GF-D8 (cell line): ENCODE measurements around the gene NUP214.
"Not testable (repeated sequence)": the region's sequence is repeated elsewhere in the genome, so short reads cannot be mapped to it uniquely, and the experiment has no call there.

Experiments
- DNase-seq: peaks from one replicate; lab custom pipeline; 2025; lab: John Stamatoyannopoulos, UW

Gene NUP214

DNA sequence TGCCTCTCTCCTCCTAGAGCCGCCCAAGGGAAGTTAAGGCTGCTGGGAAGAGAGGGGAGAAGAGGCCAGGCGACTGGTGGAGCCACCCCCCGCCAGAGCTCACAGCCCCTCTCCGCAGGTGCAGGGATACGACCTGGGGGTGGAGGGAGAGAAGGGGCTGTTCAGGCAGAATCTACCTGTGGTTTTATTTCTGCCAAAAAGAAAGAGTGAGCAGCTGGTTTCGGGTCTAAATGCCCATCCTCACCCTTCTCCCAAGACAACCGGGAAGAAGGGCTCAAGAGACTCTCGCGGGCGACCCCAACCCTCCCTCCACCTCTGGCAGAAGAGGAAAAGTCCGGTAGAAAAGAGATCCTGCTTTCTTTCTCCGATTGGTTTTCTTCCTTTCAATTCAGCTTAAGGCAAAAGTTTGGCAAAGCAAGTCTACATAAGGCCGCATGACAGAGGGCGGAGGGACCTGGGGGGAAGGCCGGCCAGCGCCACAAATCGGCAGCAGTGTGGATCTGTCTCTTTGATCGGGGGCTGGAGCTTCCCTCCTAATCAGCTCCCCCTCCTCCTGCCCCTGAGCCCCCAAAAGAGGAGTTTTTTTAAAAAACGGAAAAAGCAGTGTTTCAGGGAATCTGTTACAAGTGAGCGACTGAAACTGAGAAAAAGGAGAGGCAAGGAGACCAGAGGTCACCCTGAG, 134.7 kb downstream of the NUP214 start:
- no peak for DNase-seq

DNA sequence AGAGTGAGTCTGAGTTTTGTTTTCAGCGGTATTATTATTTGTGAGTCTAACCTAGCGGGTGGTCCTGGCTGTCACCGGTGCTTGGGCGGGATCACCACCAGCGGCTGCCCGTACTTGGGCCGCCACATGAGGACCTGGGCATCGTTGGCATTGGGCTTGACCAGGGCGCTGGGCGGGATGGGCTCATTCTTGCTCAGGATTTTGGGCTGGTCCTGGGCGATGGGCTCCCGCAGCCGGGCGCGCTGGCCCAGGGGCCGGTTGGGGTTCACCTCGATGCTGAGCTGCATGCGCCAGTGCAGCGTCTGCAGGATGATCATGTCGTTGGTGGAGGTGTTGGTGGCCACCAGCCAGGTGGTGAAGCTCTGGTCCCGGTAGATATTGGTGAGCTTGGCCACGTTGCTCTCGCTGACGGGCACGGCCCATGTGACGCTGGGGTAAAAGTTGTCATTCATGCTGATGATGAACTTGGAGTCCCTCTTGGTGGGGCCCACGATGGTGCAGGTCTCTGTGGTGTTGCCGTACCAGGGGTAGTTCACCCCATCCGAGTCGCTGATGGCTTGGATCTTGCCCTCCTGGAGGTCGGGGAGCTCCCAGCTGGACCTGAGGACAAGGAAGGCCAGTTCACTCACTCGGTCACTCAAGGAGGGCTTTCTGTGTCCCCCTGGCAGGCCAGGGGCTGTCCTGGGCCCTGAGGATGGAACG, 135.5 kb downstream of the NUP214 start:
- DNase-seq: no peak

DNA sequence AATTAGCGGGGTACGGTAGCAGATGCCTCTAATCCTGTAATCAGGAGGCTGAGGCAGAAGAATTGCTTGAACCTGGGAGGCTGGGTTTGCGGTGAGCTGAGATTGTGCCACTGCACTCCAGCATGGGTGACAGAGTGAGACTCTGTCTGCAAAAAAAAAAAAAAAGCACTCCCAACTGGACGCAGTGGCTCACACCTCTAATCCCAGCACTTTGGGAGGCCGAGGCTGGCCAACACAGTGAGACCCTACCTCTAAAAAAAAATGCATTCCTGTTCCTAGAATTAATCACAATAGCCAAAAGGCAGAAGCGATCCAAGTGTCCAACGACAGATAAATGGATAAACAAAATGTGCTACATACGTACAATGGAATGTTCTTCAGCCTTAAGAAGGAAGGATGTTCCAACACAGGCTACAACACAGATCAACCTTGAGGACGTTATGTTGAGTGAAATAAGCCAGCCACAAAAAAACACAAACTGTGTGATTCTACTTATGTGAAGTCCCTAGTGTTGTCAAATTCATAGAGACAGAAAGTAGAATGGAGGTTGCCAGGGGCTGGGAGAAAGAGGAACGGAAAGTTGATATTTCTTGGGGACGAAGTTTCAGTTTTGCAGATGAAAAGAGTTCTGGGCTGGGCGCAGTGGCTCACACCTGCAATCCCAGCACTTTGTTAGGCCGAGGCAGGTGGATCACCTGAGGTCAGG, 137.1 kb downstream of the NUP214 start:
- DNase-seq: no peak

DNA sequence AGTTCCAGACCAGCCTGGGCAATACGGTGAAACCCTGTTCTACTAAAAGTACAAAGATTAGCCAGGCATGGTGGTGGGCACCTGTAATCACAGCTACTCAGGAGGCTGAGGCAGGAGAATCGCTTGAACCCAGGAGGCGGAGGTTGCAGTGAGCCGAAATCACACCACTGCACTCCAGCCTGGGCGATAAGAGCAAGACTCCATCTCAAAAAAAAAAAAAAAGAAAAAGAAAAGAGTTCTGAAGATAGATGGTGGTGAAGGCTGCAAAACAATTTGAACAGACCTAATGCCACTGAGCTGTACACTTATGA, 137.6 kb downstream of the NUP214 start:
- not testable (repeated sequence) for DNase-seq

DNA sequence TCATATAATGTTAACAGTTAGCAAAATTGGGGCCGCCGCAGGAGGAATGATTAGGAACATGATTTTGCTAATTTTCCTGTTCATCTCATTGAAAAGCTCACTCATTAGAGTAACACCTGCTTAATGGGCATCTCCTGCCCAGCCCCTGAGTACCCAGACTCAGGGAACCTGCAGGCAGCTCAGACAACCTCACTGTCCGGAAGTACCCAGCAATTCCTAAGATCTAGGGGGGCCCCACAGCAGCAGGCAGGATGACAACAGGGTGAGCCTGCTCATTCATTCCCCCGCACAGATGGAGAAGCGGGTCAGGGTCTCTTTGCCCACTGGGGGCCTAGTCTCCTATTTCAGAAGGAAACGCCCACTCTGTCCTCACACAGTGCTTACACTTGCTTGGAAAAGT, 138.3 kb downstream of the NUP214 start:
- no peak for DNase-seq

DNA sequence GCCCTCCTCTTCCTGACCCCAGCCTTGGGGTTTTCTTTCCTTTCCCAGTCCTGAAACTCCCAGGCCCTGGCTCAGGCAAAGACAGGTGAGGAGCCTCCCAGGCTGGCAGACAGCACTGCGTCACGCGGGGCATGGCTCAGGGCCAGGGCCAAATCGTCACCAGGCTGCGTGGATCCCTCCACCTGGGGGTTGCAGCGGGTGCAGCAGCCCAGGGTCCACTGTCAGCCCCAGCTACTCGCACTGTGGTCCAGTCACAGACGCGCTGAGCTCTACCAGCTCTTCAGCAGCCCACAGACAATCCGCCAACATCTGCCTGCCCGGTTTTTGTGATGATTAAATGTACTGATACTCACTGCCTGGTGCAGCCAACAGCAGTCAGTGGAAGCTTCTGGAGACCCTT, 138.8 kb downstream of the NUP214 start:
- no peak for DNase-seq

DNA sequence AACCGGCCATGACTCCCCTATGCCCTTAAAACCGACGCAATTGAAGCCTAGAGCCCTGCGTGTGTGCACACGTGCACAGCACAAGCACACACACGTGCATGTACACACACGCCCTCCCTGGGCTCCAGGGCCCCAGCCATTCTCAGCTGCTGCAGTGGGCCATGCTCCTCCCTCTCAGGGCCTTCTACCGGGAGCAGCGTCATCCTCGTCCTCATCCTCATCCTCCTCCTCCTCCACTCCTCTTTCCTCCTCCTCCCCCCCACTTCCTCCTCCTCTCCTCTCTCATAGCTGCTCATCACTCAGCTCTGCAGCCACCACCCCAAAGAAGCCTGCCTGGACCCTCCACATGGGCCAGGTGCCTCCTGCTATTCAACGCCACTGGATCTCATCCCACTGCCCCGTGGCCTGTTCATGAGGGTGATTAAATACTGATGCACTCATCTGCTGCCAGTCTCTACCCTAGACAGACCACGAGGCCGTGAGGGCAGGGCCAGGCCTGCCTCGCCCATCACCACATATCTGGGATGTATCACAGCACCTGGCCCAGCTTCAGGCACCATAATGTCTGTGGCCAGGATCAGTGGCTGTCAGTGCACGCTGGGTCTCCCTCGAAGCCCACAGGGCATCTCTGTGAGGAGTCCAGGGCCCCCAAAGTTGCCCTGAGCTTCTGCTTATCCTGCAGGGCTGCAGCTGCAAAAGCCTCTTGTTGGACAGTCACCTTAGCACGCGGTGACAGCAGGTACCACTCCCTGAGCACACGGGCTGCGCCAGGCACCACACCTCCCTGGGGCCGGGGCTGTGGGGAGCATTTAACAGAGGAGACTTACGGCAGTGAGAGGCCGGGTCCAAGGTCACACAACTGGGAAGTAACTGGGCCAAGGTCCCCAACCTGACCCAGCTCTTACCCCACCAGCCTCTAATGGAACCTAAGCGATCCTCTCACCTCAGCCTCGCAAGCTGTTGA, 141.2 kb downstream of the NUP214 start:
- DNase-seq: peak; percentile 27

DNA sequence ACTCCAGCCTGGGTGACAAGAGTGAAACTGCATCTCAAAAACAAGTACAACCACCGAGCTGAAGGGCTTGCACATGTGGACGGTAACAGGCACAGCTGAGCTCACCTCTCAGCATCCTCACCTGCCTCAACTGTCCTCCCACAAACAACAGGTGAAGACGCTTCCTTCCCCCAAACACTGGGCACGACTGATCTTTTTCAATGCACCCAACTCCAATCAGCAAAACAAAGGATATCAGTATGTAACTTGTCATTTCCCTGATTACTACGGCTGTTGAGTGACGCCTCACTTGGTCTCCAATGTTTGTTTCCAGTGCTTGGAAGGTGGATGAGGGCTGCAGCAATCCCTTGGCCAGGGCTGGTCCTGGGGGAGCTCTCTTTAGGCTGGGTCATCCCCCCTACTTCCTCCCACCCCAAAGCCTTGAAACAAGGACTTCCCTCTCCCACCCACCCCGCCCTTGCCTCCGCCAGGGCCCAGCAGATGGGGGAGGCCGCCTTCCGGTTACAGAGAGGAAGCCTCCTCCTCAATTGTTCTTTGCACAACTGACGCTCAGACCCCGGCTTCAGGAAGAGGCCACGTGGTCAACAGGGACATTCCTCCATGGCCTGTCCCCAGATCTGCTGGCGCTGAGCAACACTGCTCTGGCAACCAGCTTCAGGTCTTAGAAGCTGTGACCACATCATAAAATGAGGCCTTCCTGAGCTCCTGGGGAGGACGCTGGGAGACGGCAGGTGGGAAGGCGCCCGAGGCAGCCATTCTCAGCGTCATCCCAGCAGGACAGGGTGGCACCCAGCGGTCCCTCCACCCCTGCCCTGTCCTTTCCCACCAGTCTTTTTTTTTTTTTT, 145.0 kb downstream of the NUP214 start:
- peak; percentile 98 for DNase-seq

DNA sequence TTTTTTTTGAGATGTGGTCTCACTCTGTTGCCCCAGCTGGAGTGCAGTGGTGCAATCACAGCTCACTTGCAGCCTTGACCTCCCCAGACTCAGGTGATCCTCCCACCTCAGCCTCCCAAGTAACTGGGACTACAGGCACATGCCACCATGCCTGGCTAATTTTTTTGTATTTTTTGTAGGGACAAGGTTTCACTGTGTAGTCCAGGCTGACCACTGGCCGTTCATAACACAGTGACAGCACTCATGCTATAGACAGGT, 145.6 kb downstream of the NUP214 start:
- not testable (repeated sequence) for DNase-seq

DNA sequence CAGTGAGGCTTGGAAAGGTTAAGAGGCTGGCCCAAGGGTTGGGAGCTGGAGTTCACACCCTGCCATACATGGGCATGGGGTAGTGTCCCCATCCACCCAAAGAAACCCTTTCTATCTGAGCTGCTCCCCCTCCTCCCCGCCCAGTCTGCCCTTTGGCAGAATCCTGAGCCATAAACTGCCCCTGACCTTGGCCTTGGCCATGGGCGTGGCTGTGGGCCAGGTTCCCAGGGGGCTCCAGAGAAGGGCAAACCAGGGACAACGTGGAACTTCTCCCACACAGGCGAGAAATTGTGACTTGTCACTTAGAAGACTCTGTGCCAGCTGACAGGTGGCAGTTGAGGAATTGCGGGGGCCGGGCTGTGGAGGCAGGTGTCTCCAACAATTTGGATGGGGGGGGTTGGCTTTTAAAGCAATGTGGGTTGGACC, 146.1 kb downstream of the NUP214 start:
- peak; percentile 42 for DNase-seq

DNA sequence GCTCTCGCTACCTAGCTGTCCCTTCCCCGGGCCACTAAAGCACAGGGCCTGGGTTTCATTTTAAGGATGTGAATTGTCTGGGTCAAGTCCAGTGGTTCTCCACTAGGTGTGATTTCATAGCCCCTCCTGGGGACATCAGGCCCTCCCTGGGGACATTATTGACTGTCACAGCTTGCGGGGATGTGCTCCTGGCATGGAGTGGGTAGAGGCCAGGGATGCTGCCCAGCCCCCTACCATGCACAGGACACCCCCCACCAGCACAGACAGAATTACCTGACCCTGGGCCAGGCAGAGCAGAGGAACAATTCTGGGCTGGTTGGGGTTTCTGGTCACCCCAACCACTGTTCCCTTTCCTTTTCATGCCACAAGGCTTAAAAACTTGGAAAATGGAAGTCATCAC, 146.8 kb downstream of the NUP214 start:
- DNase-seq: no peak

DNA sequence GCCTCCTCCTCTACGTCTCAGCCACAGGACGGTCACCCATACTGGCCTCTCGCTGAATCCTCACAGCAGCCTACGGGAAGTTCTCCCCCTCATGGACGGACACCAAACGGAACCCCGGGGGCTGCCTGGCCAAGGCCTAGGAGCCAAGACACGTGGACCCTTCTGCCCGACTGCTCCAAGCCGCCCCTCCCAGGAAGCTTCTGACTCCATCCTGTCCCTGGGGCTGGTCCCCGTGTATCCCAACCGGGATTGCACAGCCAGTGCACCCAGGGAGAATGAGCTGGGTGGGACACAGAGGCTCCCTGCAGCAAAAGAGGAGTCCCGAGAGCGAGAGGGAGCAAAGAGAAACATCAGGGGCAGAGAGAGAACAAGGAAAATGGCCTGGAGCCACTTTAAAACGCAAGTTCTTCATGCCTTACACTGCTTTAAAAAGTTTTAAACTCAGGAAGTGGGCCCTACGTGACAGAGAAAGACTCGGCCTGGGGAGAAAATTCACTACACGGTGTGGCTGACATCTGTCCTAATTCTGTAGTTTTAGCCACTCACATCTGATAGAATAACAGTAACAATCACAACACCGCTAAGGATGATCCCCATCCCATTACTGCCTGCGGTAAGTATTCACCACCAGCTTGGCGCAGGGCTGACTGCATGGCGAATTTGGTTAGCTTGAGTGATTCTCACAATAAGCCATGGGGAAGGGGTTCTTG, 147.9 kb downstream of the NUP214 start:
- DNase-seq: peak; percentile 46

DNA sequence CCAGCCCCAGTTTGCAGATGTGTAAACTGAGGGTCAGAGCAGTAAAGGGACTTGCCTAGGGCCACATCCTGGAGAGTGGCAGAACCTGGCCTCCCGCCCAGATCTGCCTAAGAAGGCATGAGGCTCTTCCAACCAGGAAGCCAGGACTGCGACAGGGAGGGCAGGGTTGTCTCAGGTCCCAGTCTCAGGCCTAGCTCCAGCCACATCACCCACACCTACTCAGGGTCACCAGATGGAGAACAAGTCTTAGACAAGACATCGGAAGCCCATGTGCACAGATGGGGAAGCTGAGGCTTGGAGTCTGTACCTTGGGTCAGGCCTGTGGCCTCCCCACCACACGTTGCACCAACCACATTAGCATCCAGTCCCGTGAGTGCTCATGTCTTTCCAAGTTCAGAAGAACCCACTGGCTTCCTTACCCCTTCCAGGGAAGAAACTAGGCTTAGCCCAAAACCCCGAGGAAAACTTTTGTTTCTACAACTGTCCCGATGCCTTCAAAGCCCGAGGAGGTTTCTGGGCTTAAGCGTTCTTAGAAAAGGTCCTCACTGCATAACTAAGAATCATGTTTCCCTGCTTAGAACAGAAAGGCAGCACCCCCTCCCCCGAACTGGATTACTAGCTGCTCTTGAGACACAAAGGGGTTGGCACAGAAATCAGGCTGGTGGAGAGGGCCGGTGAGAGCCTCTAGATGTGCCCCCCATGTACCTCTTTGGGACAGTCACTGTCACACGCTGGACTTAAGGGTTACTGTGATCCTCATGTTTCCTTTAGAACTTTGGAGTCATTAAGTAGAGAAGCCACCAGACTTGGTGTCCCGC, 148.7 kb downstream of the NUP214 start:
- DNase-seq: peak; percentile 74

DNA sequence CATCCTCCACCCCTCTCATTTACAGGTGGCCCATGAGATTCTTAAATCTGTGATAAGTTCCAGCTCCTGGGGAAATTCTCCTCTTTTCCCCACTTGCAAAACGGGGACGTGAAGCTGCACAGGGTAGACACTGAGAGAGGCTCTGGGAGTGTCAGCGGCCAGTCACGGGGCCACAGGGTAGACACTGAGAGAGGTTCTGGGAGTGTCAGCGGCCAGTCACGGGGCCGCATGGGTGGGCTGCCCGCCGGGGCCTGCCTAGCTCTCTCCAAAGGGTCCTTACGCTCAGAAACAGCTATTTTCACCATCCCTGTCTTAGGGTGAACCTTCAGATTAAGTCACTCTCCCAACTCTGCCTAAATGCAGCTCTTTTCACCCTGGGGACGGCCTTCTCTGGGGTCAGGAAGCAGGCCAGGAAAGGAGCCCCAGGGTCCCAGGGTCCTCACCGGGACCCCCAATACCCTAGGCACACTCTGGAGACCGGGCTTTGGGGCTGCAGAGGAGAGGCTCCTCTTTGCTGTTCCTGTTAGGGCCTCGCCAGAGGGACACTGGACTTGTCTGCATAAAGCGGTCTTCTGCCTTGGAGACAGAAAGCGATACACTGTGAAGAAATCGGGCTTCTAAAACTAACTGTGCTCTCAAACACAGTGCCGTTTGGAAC, 149.4 kb downstream of the NUP214 start:
- peak; percentile 10 for DNase-seq

DNA sequence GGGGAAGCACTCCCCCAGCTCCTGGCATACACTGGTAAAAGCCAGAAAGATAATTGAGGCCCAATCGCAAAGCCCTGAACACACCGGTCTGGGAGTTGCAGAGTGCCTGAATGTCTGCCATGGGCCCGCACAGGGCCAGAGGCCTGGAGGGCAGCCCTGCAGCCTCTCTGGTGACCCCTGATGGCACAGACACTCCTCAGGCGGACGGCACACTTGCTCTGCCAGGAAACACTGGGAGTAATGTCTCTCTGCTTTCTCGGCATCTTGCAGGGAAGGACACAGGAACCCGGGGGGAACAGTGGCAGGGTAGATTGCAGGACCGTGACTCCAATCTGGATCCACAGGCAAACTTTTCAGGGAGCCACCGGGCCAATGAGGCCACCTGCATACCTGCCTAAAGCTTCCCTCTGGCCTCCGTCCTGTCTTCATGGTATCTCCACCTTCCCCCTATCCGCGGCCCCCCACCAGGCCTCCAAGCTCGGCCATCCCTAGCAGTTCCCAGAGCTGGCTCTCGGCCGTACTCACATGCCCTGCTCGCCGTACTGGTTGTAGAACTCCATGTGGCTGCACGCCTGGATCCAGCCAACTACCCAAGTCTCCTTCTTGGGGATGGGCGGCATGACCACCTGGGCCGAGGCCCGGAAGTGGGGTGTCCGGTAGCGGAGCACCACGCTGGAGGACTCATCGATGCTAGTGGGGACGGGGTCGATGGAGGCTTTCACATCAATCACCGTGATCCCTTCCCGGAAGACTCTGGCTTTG, 150.1 kb downstream of the NUP214 start:
- peak; percentile 30 for DNase-seq

DNA sequence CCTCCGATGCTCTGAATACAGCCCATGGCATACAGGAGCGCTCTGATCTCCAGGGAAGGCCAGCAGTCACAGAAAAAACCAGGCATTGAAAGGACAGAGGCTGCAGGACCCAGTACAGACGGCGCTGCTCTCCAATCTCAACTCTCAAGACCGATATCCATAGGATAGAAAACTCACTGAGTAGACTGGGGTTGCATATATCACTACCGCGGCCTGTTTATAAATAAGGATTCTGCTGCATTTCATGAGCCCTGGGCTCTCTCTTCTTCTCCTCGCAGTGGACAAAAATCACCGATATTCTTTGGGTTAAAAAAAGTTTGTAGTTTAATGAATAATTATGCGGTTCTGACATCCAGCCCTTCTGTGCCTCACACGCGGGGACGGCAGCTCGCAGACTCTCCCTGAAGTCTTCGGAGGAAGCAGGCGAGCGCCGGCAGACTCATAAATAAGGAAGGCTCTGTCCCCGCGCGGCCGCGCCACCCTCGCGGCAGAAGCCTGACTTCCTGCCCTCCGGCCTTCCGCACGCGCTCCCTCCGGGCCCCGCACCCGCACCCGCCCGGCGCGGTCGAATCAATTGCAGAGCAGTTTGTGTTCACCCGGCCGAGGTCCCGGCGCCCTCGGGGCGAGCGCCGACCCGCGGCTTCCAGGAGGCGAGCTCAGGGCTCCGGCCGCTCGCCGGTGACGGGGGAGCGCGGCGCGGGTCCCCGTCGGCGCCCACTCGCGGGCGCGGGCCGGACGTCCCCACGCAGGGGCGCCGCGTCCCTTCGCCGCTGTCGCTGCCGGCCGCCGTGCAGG, 150.9 kb downstream of the NUP214 start, which contains the start of gene FAM78A:
TSS of gene FAM78A (minus strand) at position 417 of the 795 bp plus-strand sequence. CDS start at position 86, 331 bp downstream.
- DNase-seq: no peak

DNA sequence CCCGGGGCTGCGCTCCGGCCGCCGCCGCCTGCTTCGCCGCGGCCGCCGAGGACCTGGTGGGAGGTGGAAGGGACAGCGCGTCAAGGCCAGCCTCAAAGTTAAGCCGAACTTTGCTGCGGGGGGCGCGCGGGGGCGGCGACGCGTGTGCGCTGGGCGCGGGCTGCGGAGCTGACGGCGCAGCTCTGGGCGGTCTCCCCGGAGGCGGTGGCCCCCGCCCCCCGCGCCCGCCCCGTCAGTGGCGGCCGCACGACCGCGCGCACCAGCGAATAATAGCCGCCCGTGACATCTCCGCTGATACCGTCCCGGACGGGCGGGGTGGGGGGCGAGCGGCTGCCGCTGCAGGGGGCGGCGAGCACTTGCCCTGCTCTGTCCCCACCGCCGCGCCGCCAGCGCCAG, 151.5 kb downstream of the NUP214 start:
- no peak for DNase-seq
